ACC112 (cell line): Measurements from ENCODE around the gene USP40.

Experiments used
- H2AFZ ChIP-seq: fragments of 200-600 bp; sonication (generic); one replicate; pipeline ENCODE4 v1.6.0; 2017; ENCODE audit warnings: antibody characterized with exemption, low read length; ENCODE audit not compliant: unreplicated experiment
- H3K27ac ChIP-seq: fragments of 200-600 bp; sonication (generic); 2 replicates; pipeline ENCODE4 v1.5.1; 2014; ENCODE audit warnings: low read depth, mild to moderate bottlenecking, antibody characterized with exemption, low read length, moderate library complexity
- H3K27me3 ChIP-seq: fragments of 200-600 bp; sonication (generic); 2 replicates; pipeline ENCODE4 v1.6.1; 2014; ENCODE audit warnings: mild to moderate bottlenecking, antibody characterized with exemption, low read length, moderate library complexity, mixed read lengths; ENCODE audit not compliant: insufficient read depth
- H3K36me3 ChIP-seq: fragments of 200-600 bp; sonication (generic); 2 replicates; pipeline ENCODE4 v1.6.1; 2016; ENCODE audit warnings: mild to moderate bottlenecking, antibody characterized with exemption, low read length, moderate library complexity, mixed read lengths; ENCODE audit not compliant: insufficient read depth
- H3K4me1 ChIP-seq: fragments of 200-600 bp; sonication (generic); one replicate; pipeline ENCODE4 v1.6.1; 2016; ENCODE audit warnings: low read length, mixed read lengths; ENCODE audit not compliant: insufficient read depth, unreplicated experiment, control insufficient read depth
- H3K4me3 ChIP-seq: fragments of 200-600 bp; sonication (generic); 2 replicates; pipeline ENCODE4 v1.5.1; 2014; ENCODE audit warnings: mild to moderate bottlenecking, low read depth, low read length
- H3K79me2 ChIP-seq: fragments of 200-600 bp; sonication (generic); one replicate; pipeline ENCODE4 v1.6.0; 2016; ENCODE audit warnings: low read length; ENCODE audit not compliant: control insufficient read depth, unreplicated experiment, insufficient read depth

The USP40 gene

DNA sequence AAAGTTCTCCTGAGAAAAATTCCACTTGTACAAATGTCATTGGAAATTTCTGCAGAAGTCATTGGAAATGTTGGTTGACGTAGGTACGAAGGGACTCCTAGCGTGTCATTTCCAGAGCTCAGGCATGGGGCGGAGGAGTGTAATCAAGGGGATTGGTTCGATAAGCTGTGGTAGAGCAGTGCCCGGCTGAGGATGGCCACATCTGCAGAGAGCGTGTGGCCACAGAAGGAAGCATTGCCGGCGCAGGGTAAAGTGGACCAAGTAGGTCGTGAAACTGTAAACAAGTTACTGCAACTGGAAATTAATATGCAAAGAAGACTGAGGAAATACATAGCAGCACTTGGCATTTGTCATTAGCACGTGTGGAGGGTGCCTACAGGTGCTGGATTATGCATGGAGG is 110.5 kb downstream of the USP40 start:
- H2AFZ ChIP-seq = no peak overlapping the region
- no peaks in the 10 kb centered on the region for H3K79me2 ChIP-seq
- no peaks in the 10 kb centered on the region for H3K36me3 ChIP-seq
- no peaks in the 10 kb centered on the region for H3K27me3 ChIP-seq
- no peak overlapping the region for H3K4me3 ChIP-seq
- no peak overlapping the region for H3K27ac ChIP-seq
- H3K4me1 ChIP-seq = no peaks in the 10 kb centered on the region

DNA sequence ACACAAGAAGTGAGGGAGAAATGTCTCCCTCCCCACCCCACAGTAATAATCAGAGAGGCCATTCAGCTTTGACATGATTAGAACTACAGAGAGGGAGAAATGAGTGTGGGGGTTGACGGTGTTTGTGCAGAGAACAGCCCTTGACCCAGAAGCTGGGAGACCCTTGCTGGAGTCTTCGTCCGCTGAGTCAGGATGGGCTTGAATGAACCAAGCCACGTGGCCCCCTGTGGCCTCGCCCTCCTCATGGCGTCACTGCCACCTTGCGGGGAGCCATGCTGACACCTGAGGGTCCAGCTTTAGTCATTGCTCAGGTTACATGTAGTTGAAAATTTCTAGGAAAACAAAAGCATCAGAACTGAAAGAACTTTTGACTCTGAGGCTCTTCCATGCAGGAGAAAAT is 111.1 kb downstream of the USP40 start:
- H3K27ac ChIP-seq = no peak overlapping the region
- no peak overlapping the region for H3K4me3 ChIP-seq
- no peaks in the 10 kb centered on the region for H3K36me3 ChIP-seq
- no peaks in the 10 kb centered on the region for H3K27me3 ChIP-seq
- no peak overlapping the region for H2AFZ ChIP-seq
- no peaks in the 10 kb centered on the region for H3K4me1 ChIP-seq
- no peaks in the 10 kb centered on the region for H3K79me2 ChIP-seq

DNA sequence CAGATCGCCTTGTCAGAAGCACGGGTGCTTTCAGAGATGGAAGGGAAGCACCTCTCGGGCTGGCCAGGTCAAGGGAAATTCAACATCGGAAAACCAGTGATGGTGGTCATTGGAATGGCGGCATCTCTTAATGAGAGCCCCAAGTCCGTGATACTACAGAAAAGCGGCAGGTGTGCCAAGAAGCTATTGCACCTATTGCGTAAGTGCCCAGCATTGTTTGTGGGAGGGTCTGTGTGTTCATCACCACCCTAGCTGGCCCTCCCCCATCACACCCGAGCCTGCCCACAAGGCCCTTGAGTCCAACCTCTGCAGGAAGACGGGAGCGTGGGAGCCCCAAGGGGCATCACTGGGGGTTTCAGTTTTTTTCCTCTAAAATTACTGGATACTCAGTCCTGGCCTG is 111.6 kb downstream of the USP40 start:
- H3K36me3 ChIP-seq = no peaks in the 10 kb centered on the region
- H3K4me1 ChIP-seq = no peaks in the 10 kb centered on the region
- H2AFZ ChIP-seq = no peak overlapping the region
- no peak overlapping the region for H3K4me3 ChIP-seq
- H3K27ac ChIP-seq = no peak overlapping the region
- H3K27me3 ChIP-seq = no peaks in the 10 kb centered on the region
- H3K79me2 ChIP-seq = no peaks in the 10 kb centered on the region

DNA sequence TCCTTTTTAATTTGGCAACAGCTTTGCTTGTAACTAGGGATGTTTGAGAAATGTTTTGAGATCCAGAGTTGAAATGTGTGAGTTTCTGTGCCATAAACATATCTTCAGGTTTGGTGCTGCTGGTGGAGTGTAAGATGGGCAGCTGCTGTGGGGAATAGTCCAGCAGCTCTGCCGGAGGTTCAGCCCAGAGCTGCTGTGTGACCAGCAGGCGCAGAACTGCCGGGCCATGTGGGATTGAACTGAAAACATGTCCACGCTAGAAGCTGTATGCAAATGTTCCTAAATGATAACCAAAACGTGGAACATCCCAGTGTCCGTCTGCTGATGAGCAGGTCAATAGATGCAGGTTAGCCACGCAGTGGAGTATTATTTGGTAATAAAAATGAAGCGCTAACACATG is 112.7 kb downstream of the USP40 start:
- Histone ChIP-seq H3K79me2 (no peaks in the 10 kb centered on the region), H3K27ac (no peak overlapping the region), H3K27me3 (no peaks in the 10 kb centered on the region), H2AFZ (no peak overlapping the region), H3K36me3 (no peaks in the 10 kb centered on the region), H3K4me1 (peaks cover under 1% of the 10 kb centered on the region), H3K4me3 (no peak overlapping the region)

DNA sequence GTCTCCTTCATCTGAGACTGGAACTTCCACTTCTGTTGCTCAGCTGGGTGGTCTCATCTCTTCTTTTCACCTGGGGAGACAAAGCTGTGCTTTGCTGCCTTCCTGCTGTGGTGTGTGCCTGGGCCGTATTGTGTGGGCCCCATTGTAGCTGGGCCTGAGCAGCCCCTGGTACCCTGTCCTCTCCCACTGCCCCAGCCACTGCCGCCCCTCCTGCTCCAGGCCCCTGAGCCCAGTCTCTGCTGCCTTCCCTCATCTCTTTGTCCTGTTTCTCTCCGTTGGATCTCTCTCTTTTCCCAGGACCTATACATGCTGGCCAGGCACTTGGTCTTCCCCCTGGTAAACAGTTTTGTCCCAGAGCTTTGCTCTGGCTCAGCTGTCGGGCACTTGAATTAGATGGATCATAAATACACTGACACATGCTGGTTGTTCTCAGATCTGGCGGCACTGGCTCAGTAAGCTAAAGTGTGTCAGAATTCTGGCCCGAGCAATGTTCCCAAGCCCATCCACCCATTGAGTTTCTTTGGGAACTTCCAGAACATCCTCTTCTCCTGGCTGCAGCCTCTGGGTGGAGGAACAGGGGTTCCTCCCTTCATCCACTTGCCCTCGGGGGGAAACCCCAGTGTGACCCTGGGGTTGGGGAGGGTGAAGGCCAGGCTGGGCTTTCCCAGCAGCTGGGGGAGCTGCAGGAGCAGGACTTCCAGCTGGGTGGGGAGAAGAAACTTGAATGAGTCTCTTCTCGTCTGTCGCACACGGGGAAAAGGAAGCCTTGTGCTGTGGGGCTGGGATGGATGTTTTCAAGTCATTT is 113.3 kb downstream of the USP40 start:
- Histone ChIP-seq H3K27ac (no peak overlapping the region), H3K36me3 (no peaks in the 10 kb centered on the region), H3K27me3 (no peaks in the 10 kb centered on the region), H2AFZ (no peak overlapping the region), H3K79me2 (no peaks in the 10 kb centered on the region), H3K4me3 (no peak overlapping the region), H3K4me1 (peaks cover 3% of the 10 kb centered on the region)

DNA sequence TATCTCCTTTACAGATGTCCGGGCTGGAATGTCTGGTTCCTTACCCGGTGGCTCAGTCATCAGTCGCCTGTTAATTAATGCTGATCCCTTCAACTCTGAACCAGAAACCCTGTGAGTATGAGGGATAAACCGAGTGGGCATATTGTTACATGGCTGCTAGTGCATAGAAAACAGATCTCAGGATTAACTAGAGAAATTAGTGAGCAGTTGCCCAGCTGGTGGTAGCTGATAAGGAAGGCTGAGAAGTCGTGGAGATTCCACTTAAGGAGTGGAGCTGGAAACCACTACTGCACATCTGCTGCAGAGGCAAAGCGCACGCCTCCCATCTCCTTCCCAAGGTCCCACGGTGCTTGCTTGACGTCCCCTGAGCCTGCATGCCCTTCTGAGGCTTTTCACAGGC is 114.6 kb downstream of the USP40 start:
- Histone ChIP-seq H3K4me3 (no peak overlapping the region), H3K27me3 (no peaks in the 10 kb centered on the region), H3K4me1 (peaks cover 3% of the 10 kb centered on the region), H3K36me3 (no peaks in the 10 kb centered on the region), H2AFZ (no peak overlapping the region), H3K79me2 (no peaks in the 10 kb centered on the region), H3K27ac (no peak overlapping the region)

DNA sequence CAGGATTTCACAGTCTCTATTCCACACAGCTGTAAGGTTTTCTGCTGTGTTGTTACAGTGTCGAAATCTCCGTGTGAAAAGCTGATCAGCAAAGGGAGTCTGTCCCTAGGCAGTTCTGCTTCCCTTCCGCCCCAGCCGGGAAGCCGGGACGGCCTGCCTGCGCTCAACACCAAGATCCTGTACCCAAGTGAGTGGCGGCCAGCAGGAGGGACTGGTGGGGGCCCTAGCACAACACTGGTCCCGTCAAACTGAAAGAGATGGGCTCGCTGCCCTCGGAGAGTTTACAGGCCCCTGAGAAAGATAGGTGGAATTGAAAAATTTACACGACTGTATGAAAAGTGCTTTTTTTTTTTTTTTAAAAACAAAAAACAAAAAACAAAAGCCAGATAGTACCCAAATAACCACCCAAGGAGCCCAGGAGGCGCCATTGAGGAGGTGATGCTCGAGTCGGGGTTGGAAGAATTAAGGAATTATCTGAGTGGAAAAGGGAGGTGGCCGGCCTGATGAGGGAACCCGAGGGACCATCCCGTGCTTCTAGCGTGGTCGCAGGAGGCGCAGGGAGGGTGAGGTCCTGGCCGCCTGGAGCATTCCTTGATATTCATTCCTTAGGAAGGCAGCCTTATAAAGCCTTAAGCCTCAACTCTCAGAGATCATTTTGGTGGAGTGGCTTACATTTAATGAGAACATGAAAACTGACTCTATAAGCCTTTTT is 115.6 kb downstream of the USP40 start:
- H3K36me3 ChIP-seq = no peaks in the 10 kb centered on the region
- H3K27ac ChIP-seq = no peak overlapping the region
- H3K4me3 ChIP-seq = no peak overlapping the region

DNA sequence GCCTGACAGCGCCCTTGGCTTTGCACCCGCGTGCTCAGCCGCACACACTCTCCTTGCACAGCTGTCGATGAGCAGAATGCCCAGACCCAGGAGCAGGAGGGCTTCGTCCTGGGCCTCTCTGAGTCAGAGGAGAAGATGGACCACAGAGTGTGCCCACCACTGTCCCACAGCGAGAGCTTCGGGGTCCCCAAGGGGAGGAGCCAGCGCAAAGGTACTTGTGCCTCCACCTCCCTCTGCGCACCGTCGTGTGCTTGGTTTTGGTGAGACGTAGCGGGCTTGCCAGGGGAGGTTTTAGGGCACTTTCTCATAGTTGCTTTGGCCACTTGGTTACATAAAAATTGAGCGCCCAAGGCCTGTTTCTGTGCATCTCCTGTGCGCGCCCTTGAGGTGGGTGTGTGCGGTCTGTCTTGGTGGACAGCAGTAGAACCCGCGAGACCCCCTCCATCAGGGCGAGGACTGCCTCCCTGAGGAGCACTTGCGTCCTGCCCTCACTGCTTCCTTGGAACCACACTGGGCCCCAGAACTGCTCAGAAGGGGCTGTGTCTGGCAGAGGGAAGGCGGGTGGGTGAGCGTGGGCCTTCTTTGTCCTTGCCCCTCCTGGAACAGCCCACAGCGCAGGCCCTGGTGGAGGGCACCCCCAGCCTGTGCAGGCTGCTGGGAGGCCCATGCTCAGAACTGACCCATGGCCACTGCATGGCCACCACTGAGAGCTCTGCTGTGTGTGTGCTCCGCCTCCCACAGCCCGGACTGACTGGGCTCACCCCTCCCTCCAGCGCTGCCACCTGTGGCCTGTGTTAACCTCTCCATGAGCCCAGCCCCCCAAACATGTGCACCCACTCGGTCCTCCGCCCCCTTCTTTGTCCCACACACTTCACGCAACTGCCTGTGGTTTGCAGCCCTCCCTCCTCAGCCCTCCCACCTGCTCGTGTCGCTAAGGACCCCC is 116.4 kb downstream of the USP40 start:
- H3K27me3 ChIP-seq = no peaks in the 10 kb centered on the region
- H2AFZ ChIP-seq = no peak overlapping the region
- peaks cover 3% of the 10 kb centered on the region for H3K4me1 ChIP-seq
- H3K36me3 ChIP-seq = no peaks in the 10 kb centered on the region
- no peaks in the 10 kb centered on the region for H3K79me2 ChIP-seq
- no peak overlapping the region for H3K27ac ChIP-seq
- H3K4me3 ChIP-seq = no peak overlapping the region

More for the DNA sequence above, 115.6 kb downstream of the USP40 start:
- H3K79me2 ChIP-seq = no peaks in the 10 kb centered on the region
- no peaks in the 10 kb centered on the region for H3K27me3 ChIP-seq
- peaks cover 3% of the 10 kb centered on the region for H3K4me1 ChIP-seq
- H2AFZ ChIP-seq = no peak overlapping the region

DNA sequence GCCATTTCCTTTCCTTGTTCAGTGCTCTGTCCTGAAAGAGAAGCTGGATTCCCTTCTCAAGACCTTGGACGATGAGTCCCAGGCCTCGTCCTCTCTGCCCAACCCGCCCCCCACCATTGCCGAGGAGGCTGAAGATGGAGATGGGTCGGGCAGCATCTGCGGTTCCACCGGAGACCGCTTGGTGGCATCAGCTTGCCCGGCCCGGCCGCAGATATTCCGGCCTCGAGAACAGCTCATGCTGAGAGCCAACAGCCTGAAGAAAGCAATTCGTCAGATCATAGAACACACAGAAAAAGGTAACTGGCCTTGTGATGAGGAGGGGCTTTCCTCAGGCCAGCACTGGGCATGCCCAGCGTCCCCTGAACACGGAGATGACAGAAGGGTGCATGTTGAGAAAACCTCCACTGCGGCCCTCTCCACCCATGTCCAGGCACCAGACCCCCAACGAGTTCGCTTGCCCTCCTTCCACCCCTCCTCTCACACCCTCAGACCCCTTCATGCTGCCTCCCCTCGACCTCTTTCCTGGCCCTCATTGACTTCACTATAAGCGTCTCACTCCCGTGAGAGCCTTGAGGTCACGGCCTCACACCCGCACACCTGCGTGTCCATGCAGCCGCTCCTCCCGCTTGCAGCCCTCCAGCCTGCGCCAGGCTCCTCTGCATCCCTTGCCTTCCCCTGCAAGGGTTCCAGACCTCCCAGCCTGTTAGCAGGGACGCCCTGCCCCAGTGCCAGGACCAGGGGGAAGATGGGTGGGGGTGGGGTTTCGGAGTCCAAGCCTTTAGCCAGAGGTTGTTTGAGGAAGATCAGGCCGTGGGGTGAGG is 117.3 kb downstream of the USP40 start:
- H3K4me3 ChIP-seq = no peak overlapping the region
- no peaks in the 10 kb centered on the region for H3K27me3 ChIP-seq
- H3K36me3 ChIP-seq = no peaks in the 10 kb centered on the region
- no peak overlapping the region for H3K27ac ChIP-seq
- H3K4me1 ChIP-seq = peaks cover 3% of the 10 kb centered on the region
- H2AFZ ChIP-seq = no peak overlapping the region
- no peaks in the 10 kb centered on the region for H3K79me2 ChIP-seq

DNA sequence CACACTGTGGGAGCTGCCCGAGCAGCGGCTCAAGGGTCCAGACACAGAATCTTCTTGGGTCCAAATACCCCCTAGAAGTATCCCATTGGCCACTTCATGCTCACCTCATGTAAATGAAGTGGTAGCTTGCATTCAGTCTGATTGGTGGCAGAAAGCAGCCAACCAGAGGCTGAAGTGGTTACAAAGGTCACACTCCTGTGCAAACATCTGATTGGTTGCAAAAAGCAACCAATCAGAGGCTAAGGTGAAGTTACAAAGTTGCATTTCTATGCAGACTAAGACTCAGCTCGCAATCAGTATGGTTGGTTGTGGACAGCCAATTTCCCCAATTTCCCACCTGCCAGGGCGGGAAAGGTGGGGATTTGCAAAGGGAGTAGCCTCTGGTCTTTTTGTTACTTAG is 118.0 kb downstream of the USP40 start:
- no peak overlapping the region for H3K27ac ChIP-seq
- no peaks in the 10 kb centered on the region for H3K79me2 ChIP-seq
- no peaks in the 10 kb centered on the region for H3K36me3 ChIP-seq
- H3K4me1 ChIP-seq = peaks cover 3% of the 10 kb centered on the region
- H3K27me3 ChIP-seq = no peaks in the 10 kb centered on the region
- no peak overlapping the region for H3K4me3 ChIP-seq
- H2AFZ ChIP-seq = no peak overlapping the region
